ENCODE measurements around the gene KLHDC3. TPM values are rescaled to one million over a fixed set of nuclear protein-coding genes. Genes with fewer than 3 reads are reported as not detected.

The KLHDC3 gene
- total and polyA plus RNA-seq, 2 donors (not counting 1 experiment from before 2014, with no cell fraction given) = 47.4 to 50.7 TPM

DNA sequence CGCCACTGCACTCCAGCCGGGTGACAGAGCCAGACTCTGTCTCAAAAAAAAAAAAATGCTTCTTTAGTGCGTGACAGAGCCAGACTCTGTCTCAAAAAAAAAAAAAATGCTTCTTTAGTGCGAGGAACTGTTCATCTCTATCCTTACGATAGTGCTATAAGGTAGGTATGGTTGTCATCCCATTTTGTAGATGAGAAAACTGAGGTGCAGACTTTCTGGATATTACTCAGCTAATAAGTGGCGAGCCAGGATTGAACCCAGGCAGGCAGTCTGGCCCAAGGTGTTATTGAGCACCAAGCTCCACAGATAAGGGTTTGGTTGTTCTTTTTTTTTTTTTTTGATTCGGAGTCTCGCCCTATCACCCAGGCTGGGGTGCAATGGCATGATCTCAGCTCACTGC lies 12.2 kb upstream of the KLHDC3 start:
- no peak overlapping the region for H3K27ac Mint-ChIP-seq
- H2AFZ ChIP-seq (ENCODE audit: insufficient read depth, low read depth, low read length, poor library complexity, severe bottlenecking) = no peak overlapping the region
- no peaks in the 10 kb centered on the region for H3K9me3 Mint-ChIP-seq (ENCODE audit: insufficient read depth)
- CTCF ChIA-PET = no interaction called here
- H3K27me3 ChIP-seq (replicated peaks in 1 of 4; ENCODE audit: control extremely low read depth in 1 of 4, control insufficient read depth in 3 of 4, insufficient read depth in 4 of 4, low read length in 3 of 4) = no peaks in the 10 kb centered on the region
- no peaks in the 10 kb centered on the region for H3K27me3 Mint-ChIP-seq
- H3K4me3 ChIP-seq (ENCODE audit: control extremely low read depth in 1 of 5, extremely low read depth in 1 of 5, insufficient read depth in 1 of 5, low read depth in 2 of 5, low read length in 4 of 5) = no peak overlapping the region
- no peak overlapping the region for H3K4me3 Mint-ChIP-seq
- TF ChIP-seq, protein P1, sequence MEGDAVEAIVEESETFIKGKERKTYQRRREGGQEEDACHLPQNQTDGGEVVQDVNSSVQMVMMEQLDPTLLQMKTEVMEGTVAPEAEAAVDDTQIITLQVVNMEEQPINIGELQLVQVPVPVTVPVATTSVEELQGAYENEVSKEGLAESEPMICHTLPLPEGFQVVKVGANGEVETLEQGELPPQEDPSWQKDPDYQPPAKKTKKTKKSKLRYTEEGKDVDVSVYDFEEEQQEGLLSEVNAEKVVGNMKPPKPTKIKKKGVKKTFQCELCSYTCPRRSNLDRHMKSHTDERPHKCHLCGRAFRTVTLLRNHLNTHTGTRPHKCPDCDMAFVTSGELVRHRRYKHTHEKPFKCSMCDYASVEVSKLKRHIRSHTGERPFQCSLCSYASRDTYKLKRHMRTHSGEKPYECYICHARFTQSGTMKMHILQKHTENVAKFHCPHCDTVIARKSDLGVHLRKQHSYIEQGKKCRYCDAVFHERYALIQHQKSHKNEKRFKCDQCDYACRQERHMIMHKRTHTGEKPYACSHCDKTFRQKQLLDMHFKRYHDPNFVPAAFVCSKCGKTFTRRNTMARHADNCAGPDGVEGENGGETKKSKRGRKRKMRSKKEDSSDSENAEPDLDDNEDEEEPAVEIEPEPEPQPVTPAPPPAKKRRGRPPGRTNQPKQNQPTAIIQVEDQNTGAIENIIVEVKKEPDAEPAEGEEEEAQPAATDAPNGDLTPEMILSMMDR (IDR thresholded peaks at IDR 0.05) = no peak
- TF ChIP-seq EZH2 (IDR thresholded peaks at IDR 0.05; ENCODE audit: borderline replicate concordance, insufficient read depth, low read depth, low read length, poor library complexity, severe bottlenecking) = no peak
- DNase-seq (no peak), ATAC-seq (ENCODE audit: low read depth) (no peak)
- 97% methylated on average over 7 of the region's 8 CpGs for WGBS (ENCODE audit: insufficient coverage)
- H3K79me2 ChIP-seq (ENCODE audit: control insufficient read depth, insufficient read depth, low read length) = peaks cover 38% of the 10 kb centered on the region
- H3K9me3 ChIP-seq (ENCODE audit: control extremely low read depth in 1 of 3, control insufficient read depth in 2 of 3, insufficient read depth in 1 of 3, low read length in 2 of 3) = no peaks in the 10 kb centered on the region
- intact Hi-C loops (cut with micrococcal nuclease) = no loop called here
- H3K36me3 ChIP-seq (replicated peaks in 1 of 2; ENCODE audit: control extremely low read depth in 1 of 2, control insufficient read depth in 1 of 2, extremely low read depth in 1 of 2, insufficient read depth in 2 of 2, low read length in 1 of 2) = peaks cover 0 to 9% of the 10 kb centered on the region in 2 experiments
- POLR2A ChIA-PET = no interaction called here
- no peak overlapping the region for H3K27ac ChIP-seq (ENCODE audit: low read length in 2 of 2)
- H3K4me1 ChIP-seq (ENCODE audit: control insufficient read depth in 2 of 2, insufficient read depth in 2 of 2, low read length in 2 of 2) = no peaks in the 10 kb centered on the region
- no peaks in the 10 kb centered on the region for H3K4me1 Mint-ChIP-seq
- no peak overlapping the region for H3K4me2 ChIP-seq (replicated peaks; ENCODE audit: low read depth, low read length, poor library complexity, severe bottlenecking)
- no peaks in the 10 kb centered on the region for H4K20me1 ChIP-seq (ENCODE audit: control insufficient read depth, insufficient read depth, low read length, poor library complexity, severe bottlenecking)
- no peak overlapping the region for H3K9ac ChIP-seq (ENCODE audit: low read length)

DNA sequence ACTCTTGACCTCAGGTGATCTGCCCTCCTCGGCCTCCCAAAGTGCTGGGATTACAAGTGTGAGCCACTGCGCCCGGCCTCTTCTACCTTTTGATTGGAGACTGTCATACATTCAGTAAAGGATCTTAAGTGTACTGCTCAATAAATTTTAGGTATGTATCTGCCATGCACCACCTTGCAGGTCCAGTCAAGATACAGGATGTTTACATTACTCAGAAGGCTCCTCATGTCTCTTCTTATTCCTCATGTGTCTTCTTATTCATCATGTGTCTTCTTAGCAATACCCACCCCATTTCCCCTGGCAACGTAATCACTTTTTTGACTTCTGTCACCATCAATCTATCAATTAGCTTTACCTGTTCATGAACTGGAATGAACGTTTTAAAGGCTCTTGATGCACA lies 8.2 kb upstream of the KLHDC3 start:
- Mint-ChIP-seq H3K4me3 (no peak overlapping the region), H3K9me3 (ENCODE audit: insufficient read depth) (no peaks in the 10 kb centered on the region), H3K27ac (no peak overlapping the region), H3K27me3 (no peaks in the 10 kb centered on the region), H3K4me1 (peaks cover 9% of the 10 kb centered on the region)
- TF ChIP-seq EZH2 (IDR thresholded peaks at IDR 0.05; ENCODE audit: borderline replicate concordance, insufficient read depth, low read depth, low read length, poor library complexity, severe bottlenecking) = no peak
- TF ChIP-seq, protein P1 (IDR thresholded peaks at IDR 0.05) = no peak
- no peak overlapping the region for H3K4me3 ChIP-seq (ENCODE audit: control extremely low read depth in 1 of 5, extremely low read depth in 1 of 5, insufficient read depth in 1 of 5, low read depth in 2 of 5, low read length in 4 of 5)
- POLR2A ChIA-PET = no interaction called here
- ATAC-seq (ENCODE audit: low read depth) = no peak
- intact Hi-C loops (cut with micrococcal nuclease) = loop anchor here (5.0 kb wide), 1 partner anchor 136 kb away; no protein-coding TSS in a partner anchor
- no peaks in the 10 kb centered on the region for H4K20me1 ChIP-seq (ENCODE audit: control insufficient read depth, insufficient read depth, low read length, poor library complexity, severe bottlenecking)
- no peak for DNase-seq
- 98% methylated on average over 3 of the region's 5 CpGs for WGBS (ENCODE audit: insufficient coverage)
- CTCF ChIA-PET = interaction anchor here (0.6 to 0.7 kb wide), 2 partner anchors 8 to 186 kb away, joined by 3 to 4 read pairs; no protein-coding TSS in a partner anchor
- H3K36me3 ChIP-seq (replicated peaks in 1 of 2; ENCODE audit: control extremely low read depth in 1 of 2, control insufficient read depth in 1 of 2, extremely low read depth in 1 of 2, insufficient read depth in 2 of 2, low read length in 1 of 2) = peaks cover 1 to 41% of the 10 kb centered on the region in 2 experiments
- no peak overlapping the region for H3K4me2 ChIP-seq (replicated peaks; ENCODE audit: low read depth, low read length, poor library complexity, severe bottlenecking)
- H3K9ac ChIP-seq (ENCODE audit: low read length) = no peak overlapping the region
- H3K4me1 ChIP-seq (ENCODE audit: control insufficient read depth in 2 of 2, insufficient read depth in 2 of 2, low read length in 2 of 2) = peaks cover 0 to 10% of the 10 kb centered on the region in 2 donors
- no peak overlapping the region for H3K27ac ChIP-seq (ENCODE audit: low read length in 2 of 2)
- no peaks in the 10 kb centered on the region for H3K27me3 ChIP-seq (replicated peaks in 1 of 4; ENCODE audit: control extremely low read depth in 1 of 4, control insufficient read depth in 3 of 4, insufficient read depth in 4 of 4, low read length in 3 of 4)
- no peaks in the 10 kb centered on the region for H3K9me3 ChIP-seq (ENCODE audit: control extremely low read depth in 1 of 3, control insufficient read depth in 2 of 3, insufficient read depth in 1 of 3, low read length in 2 of 3)
- H2AFZ ChIP-seq (ENCODE audit: insufficient read depth, low read depth, low read length, poor library complexity, severe bottlenecking) = no peak overlapping the region
- peaks cover 41% of the 10 kb centered on the region for H3K79me2 ChIP-seq (ENCODE audit: control insufficient read depth, insufficient read depth, low read length)
